C4-2B (cell line): ENCODE measurements around the gene SKOR1.

Experiments used
- ZFX ChIP-seq: fragments of 450-650 bp; IDR thresholded peaks from 2 replicates; pipeline ENCODE4 v1.6.1; 2017
- TF ChIP-seq, protein P1 (sequence below): fragments of 450-650 bp; conservative IDR thresholded peaks from 2 replicates; pipeline ENCODE4 v1.5.1; 2017; ENCODE audit warnings: mild to moderate bottlenecking

- TF ChIP-seq, protein P1, sequence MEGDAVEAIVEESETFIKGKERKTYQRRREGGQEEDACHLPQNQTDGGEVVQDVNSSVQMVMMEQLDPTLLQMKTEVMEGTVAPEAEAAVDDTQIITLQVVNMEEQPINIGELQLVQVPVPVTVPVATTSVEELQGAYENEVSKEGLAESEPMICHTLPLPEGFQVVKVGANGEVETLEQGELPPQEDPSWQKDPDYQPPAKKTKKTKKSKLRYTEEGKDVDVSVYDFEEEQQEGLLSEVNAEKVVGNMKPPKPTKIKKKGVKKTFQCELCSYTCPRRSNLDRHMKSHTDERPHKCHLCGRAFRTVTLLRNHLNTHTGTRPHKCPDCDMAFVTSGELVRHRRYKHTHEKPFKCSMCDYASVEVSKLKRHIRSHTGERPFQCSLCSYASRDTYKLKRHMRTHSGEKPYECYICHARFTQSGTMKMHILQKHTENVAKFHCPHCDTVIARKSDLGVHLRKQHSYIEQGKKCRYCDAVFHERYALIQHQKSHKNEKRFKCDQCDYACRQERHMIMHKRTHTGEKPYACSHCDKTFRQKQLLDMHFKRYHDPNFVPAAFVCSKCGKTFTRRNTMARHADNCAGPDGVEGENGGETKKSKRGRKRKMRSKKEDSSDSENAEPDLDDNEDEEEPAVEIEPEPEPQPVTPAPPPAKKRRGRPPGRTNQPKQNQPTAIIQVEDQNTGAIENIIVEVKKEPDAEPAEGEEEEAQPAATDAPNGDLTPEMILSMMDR, result no peak
- no peak for TF ChIP-seq ZFX
Observed at GRCh38 chr15:67831363-67831762, 6.1 kb downstream of the SKOR1 start.
